ENCODE data around the gene CACNA1C.

GRCh38 chr12:2382370-2383155 lies 329.8 kb downstream of the CACNA1C start:
- TF ChIP-seq CTCF (conservative IDR thresholded peaks at IDR 0.05; ENCODE audit: low read depth, low read length) (0 out of 2 replicates have a peak, but pooled peaks have one; percentile 18), RFX5 (IDR thresholded peaks at IDR 0.05; ENCODE audit: low read depth, low read length) (no peak), BHLHE40 (IDR thresholded peaks at IDR 0.05; ENCODE audit: low read depth, low read length) (no peak), SMC3 (IDR thresholded peaks at IDR 0.05; ENCODE audit: low read depth, low read length) (no peak)

Data from IMR-90 (cell line).